ENCODE data around the gene LPP. TPM values are rescaled to one million over a fixed set of nuclear protein-coding genes. Genes with fewer than 3 reads are reported as not detected.

Gene LPP
- total RNA-seq, 2 donors from 2014 or later: 1,568 to 1,607 TPM

DNA sequence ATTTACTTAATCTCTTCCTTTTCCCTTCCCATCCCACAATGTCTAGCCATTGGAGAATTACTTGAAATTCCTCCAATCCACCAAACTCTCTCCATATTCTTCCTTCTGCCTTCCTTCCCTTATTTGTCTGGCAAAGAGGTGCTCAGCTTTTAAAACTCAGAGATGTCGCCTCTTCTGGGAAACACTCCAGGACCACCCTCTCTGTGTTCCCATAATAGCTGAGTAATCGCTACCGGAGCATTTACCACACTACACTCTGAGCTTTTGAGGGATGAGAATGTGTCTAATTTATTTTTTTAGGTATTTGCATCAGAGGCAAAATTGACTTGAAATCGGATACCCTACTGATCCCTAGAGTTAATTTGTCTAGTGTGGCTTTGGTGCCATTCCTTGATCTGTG lies 772.2 kb downstream of the LPP start:
- ATAC-seq (ENCODE audit: insufficient number of reproducible peaks, low FRiP score, low read depth) (no peak), DNase-seq (ENCODE audit: low spot score) (no peak)
- Histone ChIP-seq H3K4me3 (no peak overlapping the region), H3K27ac (no peak overlapping the region), H3K36me3 (no peaks in the 10 kb centered on the region), H3K27me3 (replicated peaks; ENCODE audit: insufficient read depth) (no peaks in the 10 kb centered on the region), H3K4me1 (ENCODE audit: control insufficient read depth in 1 of 2, low read depth in 2 of 2) (peaks cover 8 to 32% of the 10 kb centered on the region in 2 donors), H3K9me3 (no peaks in the 10 kb centered on the region)
- TF ChIP-seq, protein P1, sequence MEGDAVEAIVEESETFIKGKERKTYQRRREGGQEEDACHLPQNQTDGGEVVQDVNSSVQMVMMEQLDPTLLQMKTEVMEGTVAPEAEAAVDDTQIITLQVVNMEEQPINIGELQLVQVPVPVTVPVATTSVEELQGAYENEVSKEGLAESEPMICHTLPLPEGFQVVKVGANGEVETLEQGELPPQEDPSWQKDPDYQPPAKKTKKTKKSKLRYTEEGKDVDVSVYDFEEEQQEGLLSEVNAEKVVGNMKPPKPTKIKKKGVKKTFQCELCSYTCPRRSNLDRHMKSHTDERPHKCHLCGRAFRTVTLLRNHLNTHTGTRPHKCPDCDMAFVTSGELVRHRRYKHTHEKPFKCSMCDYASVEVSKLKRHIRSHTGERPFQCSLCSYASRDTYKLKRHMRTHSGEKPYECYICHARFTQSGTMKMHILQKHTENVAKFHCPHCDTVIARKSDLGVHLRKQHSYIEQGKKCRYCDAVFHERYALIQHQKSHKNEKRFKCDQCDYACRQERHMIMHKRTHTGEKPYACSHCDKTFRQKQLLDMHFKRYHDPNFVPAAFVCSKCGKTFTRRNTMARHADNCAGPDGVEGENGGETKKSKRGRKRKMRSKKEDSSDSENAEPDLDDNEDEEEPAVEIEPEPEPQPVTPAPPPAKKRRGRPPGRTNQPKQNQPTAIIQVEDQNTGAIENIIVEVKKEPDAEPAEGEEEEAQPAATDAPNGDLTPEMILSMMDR (IDR thresholded peaks at IDR 0.05): no peak

DNA sequence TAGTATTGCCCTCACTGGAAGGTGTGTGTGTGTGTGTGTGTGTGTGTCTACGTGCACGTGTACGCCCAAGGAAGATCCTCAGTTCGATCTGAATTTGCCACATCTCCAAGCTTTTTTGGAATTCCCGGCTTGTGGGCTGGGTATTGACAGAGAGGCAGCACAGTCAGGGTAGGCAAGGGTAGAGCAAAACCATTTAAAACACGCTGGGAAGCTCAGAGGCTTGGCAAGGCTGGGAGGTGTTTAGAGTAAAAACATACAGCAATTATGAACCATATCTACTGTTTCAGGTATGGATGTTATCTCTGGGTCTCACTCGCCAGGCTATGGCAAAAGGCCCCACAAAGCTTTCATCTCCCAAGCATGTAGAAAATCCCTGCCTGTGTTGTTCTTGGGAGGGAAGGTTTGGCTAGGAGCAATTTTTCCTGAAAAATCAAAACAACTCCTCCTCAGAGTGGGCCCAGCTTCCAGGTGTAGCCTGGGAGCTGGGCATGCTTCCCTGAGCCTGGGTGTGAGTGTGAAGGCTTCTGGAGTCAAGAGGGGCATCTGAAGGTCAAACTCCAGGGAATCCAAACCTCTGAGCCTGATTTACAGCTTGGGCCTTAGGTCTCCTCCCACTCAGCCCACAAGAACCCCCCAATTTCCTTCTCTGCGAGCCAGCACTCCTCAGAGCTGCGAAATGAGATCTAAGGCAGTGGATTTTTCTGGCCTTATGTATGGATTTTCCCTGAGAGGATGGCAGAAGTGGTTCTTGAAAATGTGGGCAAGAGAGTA lies 773.0 kb downstream of the LPP start:
- TF ChIP-seq, protein P1 (IDR thresholded peaks at IDR 0.05): no peak
- H3K27ac ChIP-seq: peak overlapping the region; percentile 19 to 54

DNA sequence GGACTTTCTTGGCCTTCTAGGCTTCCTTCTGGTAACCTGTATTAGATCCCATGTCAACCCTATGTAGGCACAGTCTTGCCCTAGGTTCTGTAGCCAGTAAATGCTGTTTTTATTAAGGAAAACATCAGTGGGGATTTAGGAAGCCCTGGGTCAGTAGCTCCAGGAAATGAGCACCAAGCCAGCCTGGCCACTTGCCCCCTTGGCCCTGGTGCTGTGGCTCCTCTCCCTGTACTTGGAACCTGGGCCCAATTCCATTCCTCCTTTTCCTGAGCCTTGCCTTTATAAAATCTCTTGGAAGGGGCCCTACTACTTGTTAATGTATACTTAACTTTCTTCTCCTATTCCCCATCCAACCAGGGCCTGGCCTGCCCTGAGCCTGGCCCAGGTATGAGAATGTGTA lies 774.0 kb downstream of the LPP start:
- Histone ChIP-seq H3K9me3 (no peaks in the 10 kb centered on the region), H3K36me3 (no peaks in the 10 kb centered on the region), H3K4me1 (ENCODE audit: control insufficient read depth in 1 of 2, low read depth in 2 of 2) (peaks cover 8 to 42% of the 10 kb centered on the region in 2 donors), H3K27ac (peak overlapping the region; percentile 19 to 54), H3K4me3 (no peak overlapping the region), H3K27me3 (replicated peaks; ENCODE audit: insufficient read depth) (no peaks in the 10 kb centered on the region)
- TF ChIP-seq, protein P1 (IDR thresholded peaks at IDR 0.05): no peak
- DNase-seq (ENCODE audit: low spot score) (no peak), ATAC-seq (ENCODE audit: insufficient number of reproducible peaks, low FRiP score, low read depth) (no peak)

More for the DNA sequence above, 773.0 kb downstream of the LPP start:
- Histone ChIP-seq H3K9me3 (no peaks in the 10 kb centered on the region), H3K36me3 (no peaks in the 10 kb centered on the region), H3K27me3 (replicated peaks; ENCODE audit: insufficient read depth) (no peaks in the 10 kb centered on the region), H3K4me1 (ENCODE audit: control insufficient read depth in 1 of 2, low read depth in 2 of 2) (peaks cover 8 to 40% of the 10 kb centered on the region in 2 donors), H3K4me3 (no peak overlapping the region)
- no peak for DNase-seq (ENCODE audit: low spot score)
- no peak for ATAC-seq (ENCODE audit: insufficient number of reproducible peaks, low FRiP score, low read depth)

DNA sequence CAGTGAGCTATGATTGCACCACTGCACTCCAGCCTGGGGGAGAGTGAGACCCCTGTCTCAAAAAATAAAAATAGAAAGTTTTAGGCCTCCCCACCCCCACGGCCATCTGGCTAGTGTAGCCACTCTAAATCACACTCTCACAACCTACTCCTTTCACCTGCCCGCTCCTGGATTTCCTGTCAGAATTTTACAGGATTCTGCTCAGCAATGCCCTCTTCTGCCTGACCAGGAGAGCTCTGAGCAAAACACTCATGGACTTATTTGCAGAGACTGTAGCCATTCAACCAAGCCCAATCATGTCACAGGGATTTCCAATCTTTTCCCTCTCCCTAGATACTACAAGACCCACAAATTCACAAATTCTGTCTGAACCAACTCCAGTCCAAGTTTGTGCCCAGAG lies 775.2 kb downstream of the LPP start:
- no peaks in the 10 kb centered on the region for H3K36me3 ChIP-seq
- no peak overlapping the region for H3K27ac ChIP-seq
- no peaks in the 10 kb centered on the region for H3K9me3 ChIP-seq
- ATAC-seq (ENCODE audit: insufficient number of reproducible peaks, low FRiP score, low read depth) (no peak), DNase-seq (ENCODE audit: low spot score) (no peak)
- TF ChIP-seq, protein P1 (IDR thresholded peaks at IDR 0.05): no peak
- no peaks in the 10 kb centered on the region for H3K27me3 ChIP-seq (replicated peaks; ENCODE audit: insufficient read depth)
- H3K4me1 ChIP-seq (ENCODE audit: control insufficient read depth in 1 of 2, low read depth in 2 of 2): peaks cover 8 to 42% of the 10 kb centered on the region in 2 donors
- H3K4me3 ChIP-seq: no peak overlapping the region

DNA sequence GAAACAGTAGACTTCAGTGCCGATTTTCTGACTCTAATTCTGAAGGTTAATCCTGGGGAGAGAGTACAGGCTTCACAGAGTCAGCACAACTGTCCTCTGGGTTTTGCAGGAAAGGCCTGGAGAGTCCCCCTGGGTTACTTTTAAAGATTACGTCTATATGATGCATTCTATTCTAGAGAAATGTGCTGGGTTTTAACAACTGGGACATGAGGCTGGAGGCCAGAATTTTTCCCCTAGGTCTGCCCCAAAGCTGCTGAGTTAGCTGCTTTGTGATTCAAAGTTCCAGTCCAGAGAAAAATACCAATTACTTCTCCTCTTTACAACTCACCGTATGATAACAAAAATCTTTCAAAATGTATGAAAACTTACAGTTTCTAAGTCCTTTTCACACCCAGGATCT lies 777.1 kb downstream of the LPP start:
- no peaks in the 10 kb centered on the region for H3K9me3 ChIP-seq
- H3K4me1 ChIP-seq (ENCODE audit: control insufficient read depth in 1 of 2, low read depth in 2 of 2): peaks cover 8 to 40% of the 10 kb centered on the region in 2 donors
- ATAC-seq (ENCODE audit: insufficient number of reproducible peaks, low FRiP score, low read depth) (no peak), DNase-seq (ENCODE audit: low spot score) (no peak)
- no peak overlapping the region for H3K27ac ChIP-seq
- TF ChIP-seq, protein P1 (IDR thresholded peaks at IDR 0.05): no peak
- no peak overlapping the region for H3K4me3 ChIP-seq
- no peaks in the 10 kb centered on the region for H3K36me3 ChIP-seq
- H3K27me3 ChIP-seq (replicated peaks; ENCODE audit: insufficient read depth): no peaks in the 10 kb centered on the region
